LNCaP clone FGC (cell line): Measurements from ENCODE around the gene TNNC1.

Experiments
- DNase-seq: peaks from one replicate; pipeline ENCODE4 v3.0.0-alpha.2; 2011; ENCODE audit warnings: low read depth
- H3K4me3 ChIP-seq: 2 replicates; pipeline ENCODE4 v1.5.1; 2011; ENCODE audit warnings: mild to moderate bottlenecking, low read depth, low read length, control low read depth
- TF ChIP-seq, protein P1 (sequence below): IDR thresholded peaks from 2 replicates; pipeline ENCODE4 v1.5.1; 2012; ENCODE audit warnings: mild to moderate bottlenecking; ENCODE audit not compliant: control insufficient read depth, insufficient read depth; ENCODE audit errors: extremely low read depth

TNNC1 gene

DNA sequence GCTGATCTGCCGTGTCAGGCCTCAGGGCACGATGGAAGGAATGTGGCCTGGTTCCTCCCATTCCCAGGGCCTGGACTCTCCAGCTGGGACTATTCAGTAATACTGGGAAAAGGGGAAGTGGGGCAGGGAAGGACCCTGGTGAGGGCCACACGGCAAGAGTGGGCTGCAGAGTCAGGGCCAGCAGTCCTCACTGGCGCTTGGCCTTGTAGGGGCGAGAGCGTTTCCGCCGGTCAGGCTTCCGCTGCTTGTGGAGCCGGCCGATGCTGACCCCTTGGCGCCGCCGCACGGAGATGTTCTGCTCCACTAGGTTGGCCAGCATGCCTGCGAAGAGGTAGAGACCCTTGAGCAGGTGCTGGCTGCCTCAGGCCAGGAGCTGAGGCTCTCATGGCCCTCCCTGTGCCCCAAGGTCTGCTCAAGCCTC lies 51.7 kb downstream of the TNNC1 start:
- H3K4me3 ChIP-seq = no peak overlapping the region
- TF ChIP-seq, protein P1, sequence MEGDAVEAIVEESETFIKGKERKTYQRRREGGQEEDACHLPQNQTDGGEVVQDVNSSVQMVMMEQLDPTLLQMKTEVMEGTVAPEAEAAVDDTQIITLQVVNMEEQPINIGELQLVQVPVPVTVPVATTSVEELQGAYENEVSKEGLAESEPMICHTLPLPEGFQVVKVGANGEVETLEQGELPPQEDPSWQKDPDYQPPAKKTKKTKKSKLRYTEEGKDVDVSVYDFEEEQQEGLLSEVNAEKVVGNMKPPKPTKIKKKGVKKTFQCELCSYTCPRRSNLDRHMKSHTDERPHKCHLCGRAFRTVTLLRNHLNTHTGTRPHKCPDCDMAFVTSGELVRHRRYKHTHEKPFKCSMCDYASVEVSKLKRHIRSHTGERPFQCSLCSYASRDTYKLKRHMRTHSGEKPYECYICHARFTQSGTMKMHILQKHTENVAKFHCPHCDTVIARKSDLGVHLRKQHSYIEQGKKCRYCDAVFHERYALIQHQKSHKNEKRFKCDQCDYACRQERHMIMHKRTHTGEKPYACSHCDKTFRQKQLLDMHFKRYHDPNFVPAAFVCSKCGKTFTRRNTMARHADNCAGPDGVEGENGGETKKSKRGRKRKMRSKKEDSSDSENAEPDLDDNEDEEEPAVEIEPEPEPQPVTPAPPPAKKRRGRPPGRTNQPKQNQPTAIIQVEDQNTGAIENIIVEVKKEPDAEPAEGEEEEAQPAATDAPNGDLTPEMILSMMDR = no peak
- DNase-seq = no peak

DNA sequence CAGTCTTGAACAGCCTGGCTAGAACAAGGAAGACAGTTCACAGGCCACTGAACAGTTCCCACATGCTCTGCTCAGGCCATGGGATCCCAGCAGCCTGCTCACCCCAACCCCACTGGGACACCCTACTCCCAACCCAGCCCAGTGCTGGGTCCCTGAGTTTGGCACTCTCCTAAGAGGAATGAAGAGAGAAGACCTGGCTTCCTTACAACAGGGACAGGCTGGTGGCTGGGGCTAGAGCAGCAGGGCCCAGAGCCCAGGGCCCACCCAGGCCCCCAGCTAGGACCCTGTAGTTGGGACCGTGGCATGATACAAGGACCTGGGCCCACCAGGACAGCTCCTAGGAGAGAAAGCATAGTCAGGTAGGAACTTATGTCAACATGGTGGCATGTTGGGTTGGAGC lies 52.3 kb downstream of the TNNC1 start:
- TF ChIP-seq, protein P1 = no peak
- no peak for DNase-seq

More for the DNA sequence above, 52.3 kb downstream of the TNNC1 start:
- H3K4me3 ChIP-seq = no peak overlapping the region
